HCT116 (cell line): ENCODE results near the gene RGS19. TPM values are rescaled to one million over a fixed set of nuclear protein-coding genes. Genes with fewer than 3 reads are reported as not detected.

Source experiments
- ATAC-seq: fragments of 200-7000 bp; cut with Tn5 transposase; 2 replicates; pipeline ENCODE4 v1.9.1; 2020; ENCODE audit warnings: mild to moderate bottlenecking, moderate library complexity
- BruUV-seq: library from RNA; stranded (reverse); fragments of 400-500 nt; replicated peaks from 2 replicates; lab custom pipeline; 2021; lab: Mats Ljungman, UMichigan
- CTCF ChIA-PET: fragments of 300-600 bp; sonication (Branson Sonifier 250); formaldehyde crosslinking; loops from one replicate; lab custom pipeline; 2021; ENCODE audit warnings: antibody characterized with exemption; lab: Charles Lee
- POLR2A ChIA-PET: fragments of 300-600, 350-600 bp; sonication (Branson Sonifier 250); formaldehyde crosslinking; loops from one replicate; lab custom pipeline; 2021; ENCODE audit warnings: antibody characterized with exemption; lab: Charles Lee
- RAD21 ChIA-PET, 2 experiments: fragments of 300-600 bp; sonication (Branson Sonifier 250); formaldehyde crosslinking; loops; one replicate each; lab custom pipeline; 2023; ENCODE audit warnings: low total read pairs in 2 of 2; ENCODE audit not compliant: uncharacterized antibody in 2 of 2, unreplicated experiment in 2 of 2, low non-redundant PET in 1 of 2; lab: Charles Lee
- DNase-seq: peaks from one replicate; pipeline ENCODE4 v3.0.0-alpha.2; 2010; ENCODE audit warnings: low read depth, low spot score
- H2AFZ ChIP-seq: fragments of 200-600 bp; shearing (Covaris generic), sonication (generic); 2 replicates; pipeline ENCODE4 v1.6.1; 2017; ENCODE audit warnings: low read depth, mixed run types, mixed read lengths, antibody characterized with exemption, low read length; ENCODE audit not compliant: poor library complexity, severe bottlenecking
- H3K27ac ChIP-seq: 2 replicates; pipeline ENCODE4 v1.5.1; 2012; ENCODE audit warnings: low read depth, low read length
- H3K27me3 ChIP-seq: fragments of 200-600 bp; sonication (generic); 2 replicates; pipeline ENCODE4 v1.6.1; 2016; ENCODE audit warnings: mixed run types, low read length, mixed read lengths; ENCODE audit not compliant: insufficient read depth
- H3K36me3 ChIP-seq, 2 experiments: fragments of 200-500 bp in 1 of 2; fragments of 200-600 bp in 1 of 2; sonication (Bioruptor generic) in 1 of 2; sonication (generic) in 1 of 2; 2 replicates each; pipeline versions ENCODE4 v1.5.1 to v1.6.1; 2014 to 2016; ENCODE audit warnings: low read length in 2 of 2, inconsistent platforms in 1 of 2, mixed read lengths in 1 of 2, mixed run types in 1 of 2; ENCODE audit not compliant: insufficient read depth in 2 of 2, control insufficient read depth in 1 of 2
- H3K4me1 ChIP-seq, 2 experiments: fragments of 200-600 bp in 1 of 2; sonication (generic) in 1 of 2; 2 replicates each; pipeline versions ENCODE4 v1.5.1 to v1.6.1; 2012 to 2017; ENCODE audit warnings: low read length in 2 of 2, inconsistent platforms in 1 of 2, mild to moderate bottlenecking in 1 of 2, mixed read lengths in 1 of 2, mixed run types in 1 of 2, moderate library complexity in 1 of 2; ENCODE audit not compliant: insufficient read depth in 2 of 2, control insufficient read depth in 1 of 2
- H3K4me2 ChIP-seq: fragments of 200-600 bp; sonication (generic); 2 replicates; pipeline ENCODE4 v1.6.1; 2017; ENCODE audit warnings: mixed run types, low read length, mixed read lengths
- H3K4me3 ChIP-seq, 2 experiments: fragments of 200-600 bp in 1 of 2; sonication (generic) in 1 of 2; replicated peaks in 1 of 2; 2 replicates each; pipeline ENCODE4 v1.5.1; 2011 to 2016; ENCODE audit warnings: low read length in 2 of 2, control low read depth in 1 of 2, low read depth in 1 of 2, mild to moderate bottlenecking in 1 of 2, mixed read lengths in 1 of 2, mixed run types in 1 of 2
- H3K79me2 ChIP-seq: fragments of 200-600 bp; sonication (generic); 2 replicates; pipeline ENCODE4 v1.6.1; 2017; ENCODE audit warnings: mild to moderate bottlenecking, mixed run types, low read length, moderate library complexity, mixed read lengths; ENCODE audit not compliant: insufficient read depth
- H3K9ac ChIP-seq: fragments of 200-600 bp; sonication (generic); 2 replicates; pipeline ENCODE4 v1.6.1; 2016; ENCODE audit warnings: low read length, mixed read lengths
- H3K9me2 ChIP-seq: fragments of 200-600 bp; sonication (generic), shearing (Covaris generic); 2 replicates; pipeline ENCODE4 v1.6.1; 2017; ENCODE audit warnings: mixed run types, mild to moderate bottlenecking, moderate library complexity; ENCODE audit not compliant: insufficient read depth
- H3K9me3 ChIP-seq, 2 experiments: fragments of 200-500 bp in 1 of 2; fragments of 200-600 bp in 1 of 2; sonication (Bioruptor generic) in 1 of 2; sonication (generic) in 1 of 2; 2 replicates each; pipeline ENCODE4 v1.6.1; 2014 to 2017; ENCODE audit warnings: low read length in 2 of 2, mixed read lengths in 2 of 2, inconsistent platforms in 1 of 2, low read depth in 1 of 2, mild to moderate bottlenecking in 1 of 2, mixed run types in 1 of 2, moderate library complexity in 1 of 2; ENCODE audit not compliant: control insufficient read depth in 1 of 2, insufficient read depth in 1 of 2
- H4K20me1 ChIP-seq: fragments of 200-600 bp; sonication (generic), shearing (Covaris generic); 2 replicates; pipeline ENCODE4 v1.6.1; 2017; ENCODE audit warnings: mixed run types, mild to moderate bottlenecking, moderate library complexity; ENCODE audit not compliant: insufficient read depth
- CBX3 ChIP-seq: IDR thresholded peaks from 2 replicates; pipeline ENCODE4 v1.6.1; 2012; ENCODE audit warnings: low read depth
- EGR1 ChIP-seq: IDR thresholded peaks from 2 replicates; pipeline ENCODE4 v1.6.1; 2012; ENCODE audit warnings: low read depth
- EZH2phosphoT487 ChIP-seq: fragments of 200-600 bp; IDR thresholded peaks from 2 replicates; pipeline ENCODE4 v1.6.1; 2018; ENCODE audit warnings: antibody characterized with exemption, borderline replicate concordance
- FOSL1 ChIP-seq: IDR thresholded peaks from 2 replicates; pipeline ENCODE4 v1.6.1; 2012; ENCODE audit warnings: low read depth
- JUND ChIP-seq: IDR thresholded peaks from 2 replicates; pipeline ENCODE4 v1.6.1; 2012
- MAX ChIP-seq: IDR thresholded peaks from 2 replicates; pipeline ENCODE4 v1.6.1; 2012
- POLR2A ChIP-seq: IDR thresholded peaks from 2 replicates; pipeline ENCODE4 v1.7.0; 2011; ENCODE audit warnings: borderline replicate concordance; ENCODE audit not compliant: insufficient read depth, insufficient read length; ENCODE audit errors: extremely low read depth
- RAD21 ChIP-seq: IDR thresholded peaks from 2 replicates; pipeline ENCODE4 v1.6.1; 2012; ENCODE audit warnings: low read depth, mild to moderate bottlenecking
- REST ChIP-seq: IDR thresholded peaks from 2 replicates; pipeline ENCODE4 v1.6.1; 2012; ENCODE audit warnings: low read depth
- SIN3A ChIP-seq: IDR thresholded peaks from 2 replicates; pipeline ENCODE4 v1.6.1; 2012; ENCODE audit warnings: low read depth
- YY1 ChIP-seq: IDR thresholded peaks from 2 replicates; pipeline ENCODE4 v1.6.1; 2011; ENCODE audit warnings: low read length, low read depth, moderate library complexity, mild to moderate bottlenecking; ENCODE audit not compliant: insufficient replicate concordance; ENCODE audit errors: extremely low read depth
- ZNF274 ChIP-seq: fragments of 200-500 bp; sonication (Bioruptor generic); IDR thresholded peaks from 2 replicates; pipeline ENCODE4 v1.6.1; 2014; ENCODE audit warnings: mild to moderate bottlenecking, low read depth, low read length, inconsistent platforms
- intact Hi-C: fragments of 100-400 bp; cut with micrococcal nuclease; formaldehyde crosslinking; loops from 2 replicates; pipeline ENCODE4 v1.10.0; 2022
- total RNA-seq: library from RNA; stranded (reverse); gene quantifications from one replicate; pipeline ENCODE4 v1.2.1, GENCODE V29; 2021; ENCODE audit not compliant: unreplicated experiment
- TF ChIP-seq, protein P1 (sequence below): IDR thresholded peaks from 2 replicates; pipeline ENCODE4 v1.6.1; 2012

The RGS19 gene
- total RNA-seq, 1 experiment from 2014 or later: 21.4 TPM

DNA sequence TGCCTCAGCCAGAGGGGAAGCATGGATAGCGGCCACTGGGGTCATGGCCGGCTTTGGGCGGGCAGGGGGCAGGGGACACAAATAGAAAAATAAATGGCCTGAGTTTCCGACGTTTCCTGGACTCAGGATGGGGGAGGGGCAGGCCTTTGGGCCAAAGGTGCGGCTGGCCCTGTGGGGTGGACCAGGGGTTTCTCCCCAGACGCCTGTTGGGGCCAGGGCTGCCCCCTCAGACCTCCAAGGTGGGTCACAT lies 22.8 kb downstream of the RGS19 start (continued):
- TF ChIP-seq YY1 (no peak), EGR1 (no peak), POLR2A (no peak)

DNA sequence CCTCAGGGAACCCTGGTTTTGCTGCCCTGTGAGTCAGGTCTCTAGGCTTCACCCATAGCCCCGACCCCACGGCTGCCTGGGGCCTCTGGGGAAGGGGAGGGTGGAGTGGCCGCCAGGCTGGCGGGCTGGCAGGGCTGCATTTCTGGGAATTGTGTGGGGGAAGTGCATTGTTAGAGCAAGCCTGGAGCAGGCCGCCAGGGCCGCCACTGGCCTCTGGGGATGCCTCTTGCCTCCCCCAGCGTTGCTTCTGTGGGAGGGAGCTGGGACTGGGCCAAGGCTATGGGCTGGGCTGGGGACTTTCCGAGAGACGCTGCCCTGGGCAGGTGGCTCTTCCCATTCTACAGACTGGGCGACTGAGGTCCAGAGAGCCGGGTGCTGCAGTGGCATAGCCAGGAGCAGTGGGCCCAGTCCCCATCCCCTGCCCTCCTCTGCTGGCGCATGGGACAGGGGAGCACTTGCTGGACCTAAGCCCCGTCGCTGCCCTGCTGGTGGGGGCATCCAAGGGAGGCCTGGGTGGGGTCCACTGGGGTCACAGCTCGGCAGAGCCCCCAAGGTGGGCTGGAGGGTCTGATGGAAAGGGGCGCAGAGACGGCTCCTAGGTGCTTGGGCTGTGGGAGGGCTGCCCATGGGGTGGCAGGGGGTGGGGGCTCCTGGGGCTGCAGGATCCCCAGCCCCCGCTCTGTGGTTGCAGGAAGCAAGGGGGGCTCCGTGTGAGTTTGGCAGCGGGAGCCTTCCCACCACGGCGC lies 23.3 kb downstream of the RGS19 start:
- H3K4me2 ChIP-seq: no peak overlapping the region
- ATAC-seq: no peak
- no peaks in the 10 kb centered on the region for H3K9me3 ChIP-seq
- TF ChIP-seq EZH2phosphoT487: no peak
- TF ChIP-seq, protein P1, sequence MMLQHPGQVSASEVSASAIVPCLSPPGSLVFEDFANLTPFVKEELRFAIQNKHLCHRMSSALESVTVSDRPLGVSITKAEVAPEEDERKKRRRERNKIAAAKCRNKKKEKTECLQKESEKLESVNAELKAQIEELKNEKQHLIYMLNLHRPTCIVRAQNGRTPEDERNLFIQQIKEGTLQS: no peak
- TF ChIP-seq, all 23 proteins: peak for 0
- CTCF ChIA-PET: no interaction called here
- H3K9me2 ChIP-seq: no peaks in the 10 kb centered on the region
- POLR2A ChIA-PET: no interaction called here
- no peak overlapping the region for H2AFZ ChIP-seq
- no peaks in the 10 kb centered on the region for H3K27me3 ChIP-seq
- RAD21 ChIA-PET: no interaction called here
- H3K9ac ChIP-seq: no peak overlapping the region
- no peak for DNase-seq
- BruUV-seq: no TSS peak
- intact Hi-C loops: loop anchor here (2.0 to 10.0 kb wide), 2 partner anchors 75 to 351 kb away; partner anchors contain the start of genes ARFRP1, PRPF6 and ZGPAT
- H3K79me2 ChIP-seq: no peaks in the 10 kb centered on the region
- H3K36me3 ChIP-seq: no peaks in the 10 kb centered on the region
- H3K27ac ChIP-seq: no peak overlapping the region
- no peak overlapping the region for H3K4me3 ChIP-seq
- peaks cover 9 to 32% of the 10 kb centered on the region in 2 experiments; a peak in 3 of 4 replicates for H3K4me1 ChIP-seq
- H4K20me1 ChIP-seq: no peaks in the 10 kb centered on the region

GRCh38 chr20:64055396-64055892 lies 23.9 kb downstream of the RGS19 start:
- no peak for DNase-seq
- ChIA-PET RAD21 (interaction anchor here in 1 of 2 experiments (1.0 kb wide), 1 partner anchor 17 kb away, joined by 3 read pairs; no protein-coding TSS in a partner anchor), POLR2A (interaction anchor here (1.3 kb wide), 1 partner anchor 9 kb away, joined by 3 read pairs; no protein-coding TSS in a partner anchor), CTCF (interaction anchor here (2.6 kb wide), 1 partner anchor 16 kb away, joined by 35 read pairs; no protein-coding TSS in a partner anchor)
- Histone ChIP-seq H3K9ac (no peak overlapping the region), H4K20me1 (no peaks in the 10 kb centered on the region), H3K9me2 (no peaks in the 10 kb centered on the region), H3K4me3 (no peak overlapping the region), H3K27ac (no peak overlapping the region), H3K4me1 (peaks cover 9 to 34% of the 10 kb centered on the region in 2 experiments; a peak in 3 of 4 replicates), H3K27me3 (no peaks in the 10 kb centered on the region), H3K4me2 (no peak overlapping the region), H3K9me3 (no peaks in the 10 kb centered on the region), H2AFZ (no peak overlapping the region), H3K79me2 (no peaks in the 10 kb centered on the region), H3K36me3 (no peaks in the 10 kb centered on the region)
- intact Hi-C loops: loop anchor here (10.0 kb wide), 1 partner anchor 351 kb away; the partner anchor contains the start of genes ARFRP1 and ZGPAT
- BruUV-seq: no TSS peak
- no peak for ATAC-seq
- TF ChIP-seq RAD21 (no peak), EGR1 (no peak), POLR2A (no peak), REST (no peak), SIN3A (no peak), ZNF274 (no peak), CBX3 (no peak), MAX (no peak), JUND (no peak), FOSL1 (no peak), YY1 (no peak)
- TF ChIP-seq, protein P1: no peak
